ENCODE data around the gene ZBP1.

DNA sequence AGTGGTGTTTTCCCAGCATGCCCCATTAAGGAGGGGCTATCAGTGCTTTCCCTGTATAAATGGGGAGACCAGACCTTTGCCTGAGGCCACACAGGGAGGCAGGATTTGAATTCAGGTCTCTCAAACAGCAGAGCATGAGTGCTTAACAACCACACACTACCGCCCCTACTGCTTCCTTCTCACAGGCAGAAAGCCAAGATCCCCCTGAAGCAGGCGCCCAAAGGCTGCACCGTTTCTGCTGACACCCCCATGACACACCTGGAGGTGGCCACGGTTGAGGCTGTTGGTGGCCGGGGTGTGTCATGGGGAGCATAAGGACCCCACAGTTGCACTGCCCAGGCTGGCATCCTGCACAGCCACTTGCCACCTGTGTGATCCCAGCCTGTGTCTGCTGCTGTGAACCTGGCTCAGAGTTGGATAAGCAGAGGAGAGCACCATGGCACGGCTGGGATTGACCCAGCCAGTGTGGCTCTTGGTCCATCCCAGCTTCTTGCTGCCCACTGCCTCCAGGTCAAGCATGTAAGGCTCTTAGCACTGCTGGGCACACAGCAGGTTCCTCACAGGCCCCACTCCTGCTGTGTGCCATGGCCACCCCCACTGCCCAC lies 31.0 kb downstream of the ZBP1 start:
- TF ChIP-seq POLR2A (IDR thresholded peaks at IDR 0.05; ENCODE audit: low read depth, low read length), result no peak
- no peak for TF ChIP-seq POLR2AphosphoS5 (IDR thresholded peaks at IDR 0.05; ENCODE audit: low read depth, low read length)
- TF ChIP-seq TAF1 (IDR thresholded peaks at IDR 0.05; ENCODE audit: low read depth, low read length), result no peak

Data from GM12891 (cell line).